Memory B cell (primary cell): ENCODE measurements around the gene SYNPR.

ENCODE experiments used
- ATAC-seq: fragments of 150-1000 bp; cut with Tn5 transposase; 2 replicates; pipeline ENCODE4 v1.10.0; 2021; ENCODE audit warnings: low read depth, mild to moderate bottlenecking, moderate library complexity
- DNase-seq, 2 donors: peaks; one replicate each; pipeline ENCODE4 v3.0.0; 2022; ENCODE audit warnings: low spot score in 2 of 2
- H3K27ac Mint-ChIP-seq: one replicate; pipeline ENCODE4 v1.8.0; 2022; ENCODE audit warnings: mild to moderate bottlenecking, moderate library complexity, mixed read lengths
- H3K27me3 Mint-ChIP-seq: one replicate; pipeline ENCODE4 v1.8.0; 2022; ENCODE audit warnings: mixed read lengths
- H3K36me3 Mint-ChIP-seq: one replicate; pipeline ENCODE4 v1.8.0; 2022; ENCODE audit warnings: mild to moderate bottlenecking, mixed read lengths
- H3K4me1 Mint-ChIP-seq: one replicate; pipeline ENCODE4 v1.8.0; 2022; ENCODE audit warnings: mixed read lengths
- H3K4me3 Mint-ChIP-seq: one replicate; pipeline ENCODE4 v1.8.0; 2022; ENCODE audit warnings: mild to moderate bottlenecking, moderate library complexity, mixed read lengths
- H3K9me3 Mint-ChIP-seq: one replicate; pipeline ENCODE4 v1.8.0; 2022; ENCODE audit warnings: mixed read lengths

SYNPR gene

DNA sequence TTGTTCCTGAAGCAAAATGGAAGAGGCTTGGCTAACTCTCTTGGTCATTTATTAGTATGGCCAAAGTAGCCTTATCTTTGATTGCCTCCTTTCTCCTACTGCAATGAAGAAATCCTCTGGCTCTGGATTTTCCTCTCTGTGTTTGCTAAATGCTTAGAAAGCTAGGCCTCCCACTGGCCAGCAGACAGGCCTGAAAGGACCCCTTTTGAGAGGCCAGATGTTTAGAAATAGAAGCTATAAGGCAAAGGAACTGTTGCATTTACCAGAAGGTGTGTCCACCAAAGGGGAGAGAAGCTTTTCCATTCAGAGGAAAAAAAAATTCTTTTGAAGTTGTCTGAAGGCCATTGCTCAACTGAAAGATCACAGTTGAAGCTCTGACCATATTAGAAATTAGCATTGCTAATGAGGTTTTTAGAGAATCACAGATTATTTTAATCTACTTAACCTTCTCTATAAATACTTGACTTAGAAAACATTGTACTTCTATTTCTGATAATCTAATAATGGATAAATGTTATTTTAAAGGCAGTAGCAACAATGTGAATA lies 160.8 kb downstream of the SYNPR start:
- no peak overlapping the region for H3K27ac Mint-ChIP-seq
- no peak overlapping the region for H3K4me3 Mint-ChIP-seq
- no peaks in the 10 kb centered on the region for H3K36me3 Mint-ChIP-seq
- ATAC-seq (no peak), DNase-seq (no peak)
- peaks cover 6% of the 10 kb centered on the region for H3K9me3 Mint-ChIP-seq
- no peaks in the 10 kb centered on the region for H3K4me1 Mint-ChIP-seq
- peaks cover 6% of the 10 kb centered on the region for H3K27me3 Mint-ChIP-seq

DNA sequence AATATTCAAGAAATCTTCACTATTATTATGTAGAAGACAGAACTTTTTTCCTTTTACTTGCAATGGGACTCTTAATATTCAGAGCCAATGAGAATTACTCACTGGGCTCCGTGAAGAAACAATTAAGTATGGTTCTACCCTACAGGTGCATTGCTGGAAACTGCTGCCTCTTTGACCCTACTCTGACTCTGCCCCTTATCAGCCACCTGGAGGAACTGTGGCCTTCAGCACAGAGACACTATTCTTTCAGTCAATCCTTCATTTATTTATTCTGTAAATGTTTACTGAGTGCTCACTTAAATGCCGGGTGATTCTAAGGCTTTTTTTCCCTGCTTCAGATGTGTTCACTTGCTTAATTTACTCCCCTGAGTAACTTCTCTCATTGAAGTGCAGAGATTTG lies 163.2 kb downstream of the SYNPR start:
- Mint-ChIP-seq H3K4me3 (no peak overlapping the region), H3K4me1 (no peaks in the 10 kb centered on the region), H3K9me3 (peaks cover 6% of the 10 kb centered on the region), H3K27me3 (peaks cover 6% of the 10 kb centered on the region), H3K27ac (no peak overlapping the region), H3K36me3 (no peaks in the 10 kb centered on the region)
- no peak for ATAC-seq
- DNase-seq, result no peak

GRCh38 chr3:63442918-63443317 lies 164.8 kb downstream of the SYNPR start:
- DNase-seq (no peak), ATAC-seq (no peak)
- Mint-ChIP-seq H3K27ac (no peak overlapping the region), H3K9me3 (peaks cover 3% of the 10 kb centered on the region), H3K27me3 (peaks cover 2% of the 10 kb centered on the region), H3K4me3 (no peak overlapping the region), H3K36me3 (no peaks in the 10 kb centered on the region), H3K4me1 (no peaks in the 10 kb centered on the region)

- no peaks in the 10 kb centered on the region for H3K27me3 Mint-ChIP-seq
- DNase-seq (no peak), ATAC-seq (no peak)
- H3K4me1 Mint-ChIP-seq, result no peaks in the 10 kb centered on the region
- H3K4me3 Mint-ChIP-seq, result no peak overlapping the region
- no peak overlapping the region for H3K27ac Mint-ChIP-seq
- H3K36me3 Mint-ChIP-seq, result no peaks in the 10 kb centered on the region
- H3K9me3 Mint-ChIP-seq, result no peaks in the 10 kb centered on the region
Observed at GRCh38 chr3:63450023-63450422, 171.9 kb downstream of the SYNPR start.

GRCh38 chr3:63450634-63451363 lies 172.7 kb downstream of the SYNPR start:
- Mint-ChIP-seq H3K9me3 (no peaks in the 10 kb centered on the region), H3K4me3 (no peak overlapping the region), H3K4me1 (no peaks in the 10 kb centered on the region), H3K36me3 (no peaks in the 10 kb centered on the region), H3K27me3 (no peaks in the 10 kb centered on the region), H3K27ac (no peak overlapping the region)
- ATAC-seq, result no peak
- DNase-seq, result no peak

- H3K27ac Mint-ChIP-seq, result no peak overlapping the region
- no peak overlapping the region for H3K4me3 Mint-ChIP-seq
- ATAC-seq (no peak), DNase-seq (no peak)
- no peaks in the 10 kb centered on the region for H3K9me3 Mint-ChIP-seq
- H3K27me3 Mint-ChIP-seq, result no peaks in the 10 kb centered on the region
- H3K4me1 Mint-ChIP-seq, result no peaks in the 10 kb centered on the region
- no peaks in the 10 kb centered on the region for H3K36me3 Mint-ChIP-seq
Observed at GRCh38 chr3:63456901-63457300, 178.8 kb downstream of the SYNPR start.

GRCh38 chr3:63458405-63458804 lies 180.3 kb downstream of the SYNPR start:
- no peaks in the 10 kb centered on the region for H3K4me1 Mint-ChIP-seq
- no peaks in the 10 kb centered on the region for H3K9me3 Mint-ChIP-seq
- no peaks in the 10 kb centered on the region for H3K36me3 Mint-ChIP-seq
- H3K4me3 Mint-ChIP-seq, result no peak overlapping the region
- ATAC-seq, result no peak
- no peak overlapping the region for H3K27ac Mint-ChIP-seq
- H3K27me3 Mint-ChIP-seq, result no peaks in the 10 kb centered on the region
- no peak for DNase-seq

- H3K4me1 Mint-ChIP-seq, result no peaks in the 10 kb centered on the region
- DNase-seq (no peak), ATAC-seq (no peak)
- peaks cover 5% of the 10 kb centered on the region for H3K9me3 Mint-ChIP-seq
- H3K4me3 Mint-ChIP-seq, result no peak overlapping the region
- H3K36me3 Mint-ChIP-seq, result no peaks in the 10 kb centered on the region
- peaks cover 1% of the 10 kb centered on the region for H3K27me3 Mint-ChIP-seq
- no peak overlapping the region for H3K27ac Mint-ChIP-seq
Observed at GRCh38 chr3:63462732-63463131, 184.6 kb downstream of the SYNPR start.

DNA sequence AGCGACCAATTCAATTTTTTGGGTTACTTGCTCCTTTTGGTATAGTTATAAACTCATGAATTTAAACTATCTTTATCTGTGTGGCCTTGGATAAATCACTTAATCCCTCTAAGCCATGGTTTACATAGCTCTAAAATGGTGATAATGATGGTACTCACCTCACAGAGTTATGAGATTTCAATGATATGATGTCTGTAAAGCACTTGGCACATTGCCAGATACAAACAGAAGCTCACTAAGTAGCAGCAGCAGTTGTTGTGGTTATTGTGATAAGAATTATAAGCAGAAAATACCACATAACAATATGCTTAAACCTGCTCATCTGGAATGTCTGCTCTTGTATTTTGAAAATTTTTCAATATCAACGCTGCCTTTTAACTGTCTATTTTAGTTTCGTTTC lies 189.3 kb downstream of the SYNPR start:
- H3K4me3 Mint-ChIP-seq, result no peak overlapping the region
- peaks cover 1% of the 10 kb centered on the region for H3K27me3 Mint-ChIP-seq
- DNase-seq (no peak), ATAC-seq (no peak)
- H3K4me1 Mint-ChIP-seq, result no peaks in the 10 kb centered on the region
- no peaks in the 10 kb centered on the region for H3K36me3 Mint-ChIP-seq
- H3K9me3 Mint-ChIP-seq, result peaks cover 5% of the 10 kb centered on the region
- H3K27ac Mint-ChIP-seq, result no peak overlapping the region

DNA sequence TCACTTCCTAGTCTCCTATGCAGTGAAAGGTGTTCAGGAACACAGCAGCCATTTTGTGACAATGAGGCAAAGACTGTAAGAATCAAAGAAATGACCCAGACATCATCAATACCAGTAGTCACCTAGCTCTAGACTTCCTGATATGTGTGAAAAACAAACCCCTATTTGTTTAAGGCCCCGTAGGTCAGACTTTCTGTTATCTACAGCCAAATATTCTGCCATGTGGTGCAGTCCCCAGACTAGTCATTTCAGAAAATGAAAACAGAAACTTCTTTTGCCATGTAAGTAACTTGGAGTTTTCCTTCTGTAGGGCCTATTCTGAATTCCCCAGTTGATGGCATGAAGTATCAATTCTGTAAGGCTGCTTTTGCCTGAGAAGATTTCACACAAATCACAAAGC lies 192.6 kb downstream of the SYNPR start:
- Mint-ChIP-seq H3K27ac (no peak overlapping the region), H3K27me3 (peaks cover 6% of the 10 kb centered on the region), H3K36me3 (no peaks in the 10 kb centered on the region), H3K4me1 (no peaks in the 10 kb centered on the region), H3K9me3 (peaks cover 5% of the 10 kb centered on the region), H3K4me3 (no peak overlapping the region)
- DNase-seq, result no peak
- ATAC-seq, result no peak

GRCh38 chr3:63471781-63472180 lies 193.7 kb downstream of the SYNPR start:
- no peak for DNase-seq
- no peak overlapping the region for H3K4me3 Mint-ChIP-seq
- H3K9me3 Mint-ChIP-seq, result no peaks in the 10 kb centered on the region
- peaks cover 4% of the 10 kb centered on the region for H3K27me3 Mint-ChIP-seq
- H3K4me1 Mint-ChIP-seq, result no peaks in the 10 kb centered on the region
- no peak for ATAC-seq
- H3K36me3 Mint-ChIP-seq, result no peaks in the 10 kb centered on the region
- no peak overlapping the region for H3K27ac Mint-ChIP-seq

DNA sequence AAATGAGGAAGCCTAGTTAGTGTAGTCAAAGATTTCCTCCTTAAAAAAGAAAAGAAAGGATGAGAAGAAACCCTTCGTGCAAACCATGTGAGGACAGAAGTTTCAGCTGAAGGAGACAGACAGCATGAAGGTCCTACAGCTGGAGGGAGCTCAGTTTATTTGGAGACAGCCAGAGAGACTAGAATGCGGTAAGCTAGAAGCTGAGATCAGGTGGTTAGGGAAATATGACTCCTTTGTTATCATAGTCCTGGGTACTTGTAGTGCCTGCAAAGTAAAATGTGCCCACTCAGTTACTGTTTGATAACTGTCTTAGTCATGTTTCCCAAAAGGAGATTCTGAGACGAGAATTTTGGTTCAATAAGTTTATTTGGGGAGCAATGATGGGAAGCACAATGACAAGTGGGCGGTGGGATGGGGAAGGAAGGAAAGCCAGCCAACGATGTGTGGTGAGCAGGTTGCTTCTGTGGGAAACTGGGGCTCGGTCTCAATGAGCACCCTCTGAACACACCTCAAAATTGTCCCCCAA lies 195.6 kb downstream of the SYNPR start:
- H3K4me3 Mint-ChIP-seq, result no peak overlapping the region
- peaks cover 4% of the 10 kb centered on the region for H3K27me3 Mint-ChIP-seq
- H3K36me3 Mint-ChIP-seq, result no peaks in the 10 kb centered on the region
- ATAC-seq (no peak), DNase-seq (no peak)
- no peaks in the 10 kb centered on the region for H3K4me1 Mint-ChIP-seq
- H3K9me3 Mint-ChIP-seq, result no peaks in the 10 kb centered on the region
- H3K27ac Mint-ChIP-seq, result no peak overlapping the region

- no peaks in the 10 kb centered on the region for H3K4me1 Mint-ChIP-seq
- H3K4me3 Mint-ChIP-seq, result no peak overlapping the region
- DNase-seq (no peak), ATAC-seq (no peak)
- peaks cover 4% of the 10 kb centered on the region for H3K27me3 Mint-ChIP-seq
- H3K27ac Mint-ChIP-seq, result no peak overlapping the region
- H3K9me3 Mint-ChIP-seq, result no peaks in the 10 kb centered on the region
- no peaks in the 10 kb centered on the region for H3K36me3 Mint-ChIP-seq
Observed at GRCh38 chr3:63474828-63475518, 196.9 kb downstream of the SYNPR start.

- H3K27me3 Mint-ChIP-seq, result peaks cover 4% of the 10 kb centered on the region
- H3K27ac Mint-ChIP-seq, result no peak overlapping the region
- no peaks in the 10 kb centered on the region for H3K9me3 Mint-ChIP-seq
- H3K4me1 Mint-ChIP-seq, result no peaks in the 10 kb centered on the region
- DNase-seq (no peak), ATAC-seq (no peak)
- no peak overlapping the region for H3K4me3 Mint-ChIP-seq
- no peaks in the 10 kb centered on the region for H3K36me3 Mint-ChIP-seq
Observed at GRCh38 chr3:63477494-63478129, 199.5 kb downstream of the SYNPR start.
